ENCODE data around the gene GATAD2B. TPM values are rescaled to one million over a fixed set of nuclear protein-coding genes. Genes with fewer than 3 reads are reported as not detected.

The GATAD2B gene
- total RNA-seq, 4 donors from 2014 or later, result 9.7 to 16.6 (median 12.0) TPM

- intact Hi-C loops (cut with DNase I), result no loop called here
Measured at GRCh38 chr1:153961421-153961820, 38.6 kb upstream of the GATAD2B start.

DNA sequence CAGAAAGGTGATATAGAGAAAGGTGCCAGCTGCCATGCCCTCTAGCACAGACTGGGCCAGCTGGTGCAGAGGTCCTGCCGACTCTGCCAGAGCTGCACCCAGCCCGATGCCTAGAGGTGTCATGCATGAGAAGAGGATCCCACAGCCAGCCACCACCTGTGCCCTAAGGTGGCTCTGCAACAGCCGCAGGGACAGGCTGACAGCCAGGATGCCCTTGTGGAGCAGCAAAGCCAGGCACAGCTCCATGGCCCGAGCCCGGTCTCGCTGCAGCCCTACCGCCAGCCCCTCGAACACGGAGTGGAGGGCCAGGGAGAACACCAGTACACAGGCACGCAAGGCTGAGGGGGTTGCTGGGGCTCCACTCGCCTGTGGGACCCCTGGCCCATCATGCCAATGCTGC, 37.4 kb upstream of the GATAD2B start:
- H3K27ac ChIP-seq, result peak overlapping the region in 3 of 4 donors; percentile 24 to 96 (median 95)
- intact Hi-C loops (cut with DNase I), result no loop called here
- DNase-seq, result no peak
- WGBS, 2 donors, result 40% methylated on average over 1 of the region's 11 CpGs; no CpG with 5 or more reads in 1 of the 2 donors
- peaks cover 8 to 26% (median 9%) of the 10 kb centered on the region in 3 donors for H3K36me3 ChIP-seq
- H3K4me1 ChIP-seq, result peaks cover 35 to 85% (median 50%) of the 10 kb centered on the region in 3 donors
- H3K27me3 ChIP-seq, result no peaks in the 10 kb centered on the region
- no peak overlapping the region for H3K4me3 ChIP-seq
- no peaks in the 10 kb centered on the region for H3K9me3 ChIP-seq
- TF ChIP-seq POLR2A (IDR thresholded peaks at IDR 0.05) (no peak), CTCF (IDR thresholded peaks at IDR 0.05) (no peak)

More at GRCh38 chr1:153961421-153961820, 38.6 kb upstream of the GATAD2B start:
- DNase-seq, result no peak
- peak overlapping the region in 1 of 4 donors; percentile 85 for H3K4me3 ChIP-seq
- H3K27ac ChIP-seq, result peak overlapping the region; percentile 94 to 98 (median 96)
- no peak for TF ChIP-seq CTCF (IDR thresholded peaks at IDR 0.05)
- no peak for TF ChIP-seq POLR2A (IDR thresholded peaks at IDR 0.05)
- H3K36me3 ChIP-seq, result peaks cover 8 to 26% (median 9%) of the 10 kb centered on the region in 3 donors
- H3K27me3 ChIP-seq, result no peaks in the 10 kb centered on the region
- WGBS, 2 donors, result 64 to 68% methylated on average over 4 of the region's 4 CpGs
- no peaks in the 10 kb centered on the region for H3K9me3 ChIP-seq
- peaks cover 33 to 86% (median 47%) of the 10 kb centered on the region in 3 donors for H3K4me1 ChIP-seq

DNA sequence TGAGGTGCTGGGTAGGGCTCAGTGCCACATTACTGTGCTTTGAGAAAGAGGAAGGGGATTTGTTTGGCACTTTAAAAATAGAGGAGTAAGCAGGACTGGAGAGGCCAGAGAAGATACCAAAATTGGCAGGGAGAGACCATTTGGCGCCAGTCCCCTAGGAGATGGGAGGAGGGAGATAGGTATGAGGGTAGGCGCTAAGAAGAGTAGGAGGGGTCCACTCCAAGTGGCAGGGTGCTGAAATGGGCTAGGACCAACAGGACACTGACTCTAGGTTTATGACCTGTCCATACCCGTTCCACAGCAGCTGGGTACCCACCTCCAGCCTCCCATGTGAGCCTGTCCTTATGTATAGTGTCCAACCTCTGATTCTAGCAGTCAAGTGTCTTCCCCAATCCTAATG, 36.7 kb upstream of the GATAD2B start:
- no peaks in the 10 kb centered on the region for H3K27me3 ChIP-seq
- H3K4me1 ChIP-seq, result peaks cover 35 to 79% (median 47%) of the 10 kb centered on the region in 3 donors
- DNase-seq, result no peak
- 66 to 72% methylated on average over 3 of the region's 3 CpGs for WGBS, 2 donors
- TF ChIP-seq CTCF (IDR thresholded peaks at IDR 0.05) (no peak), POLR2A (IDR thresholded peaks at IDR 0.05) (no peak)
- peaks cover 8 to 33% (median 9%) of the 10 kb centered on the region in 3 donors for H3K36me3 ChIP-seq
- intact Hi-C loops (cut with DNase I), result no loop called here
- H3K9me3 ChIP-seq, result no peaks in the 10 kb centered on the region
- H3K27ac ChIP-seq, result peak overlapping the region; percentile 24 to 97 (median 96)
- no peak overlapping the region for H3K4me3 ChIP-seq

GRCh38 chr1:153958961-153959260, 36.1 kb upstream of the GATAD2B start:
- H3K4me1 ChIP-seq, result peaks cover 35 to 79% (median 42%) of the 10 kb centered on the region in 3 donors
- intact Hi-C loops (cut with DNase I), result no loop called here
- H3K27ac ChIP-seq, result peak overlapping the region; percentile 95 to 97 (median 96)
- peaks cover 9 to 38% (median 12%) of the 10 kb centered on the region in 3 donors for H3K36me3 ChIP-seq
- H3K4me3 ChIP-seq, result peak overlapping the region in 3 of 4 donors; percentile 89 to 93 (median 92)
- TF ChIP-seq POLR2A (IDR thresholded peaks at IDR 0.05) (no peak), CTCF (IDR thresholded peaks at IDR 0.05) (no peak)
- WGBS, 2 donors, result 15 to 21% methylated on average over 4 of the region's 4 CpGs
- no peaks in the 10 kb centered on the region for H3K9me3 ChIP-seq
- H3K27me3 ChIP-seq, result no peaks in the 10 kb centered on the region
- no peak for DNase-seq

- intact Hi-C loops (cut with DNase I), result no loop called here
- WGBS, 2 donors, result 1% methylated on average over 24 to 34 of the region's 75 CpGs
- H3K27ac ChIP-seq, result peak within 1 kb of the TSS; percentile 95 to 97 (median 96)
- no peaks in the 10 kb centered on the region for H3K9me3 ChIP-seq
- no peaks in the 10 kb centered on the region for H3K27me3 ChIP-seq
- peak in 3 of 4 donors; percentile 58 to 85 (median 59) for TF ChIP-seq POLR2A (IDR thresholded peaks at IDR 0.05)
- TF ChIP-seq CTCF (IDR thresholded peaks at IDR 0.05), result peak in 1 of 6 experiments; percentile 16
- H3K36me3 ChIP-seq, result peaks cover 11 to 44% (median 18%) of the 10 kb centered on the region in 3 donors
- H3K4me3 ChIP-seq, result peak within 1 kb of the TSS; percentile 89 to 98 (median 92)
- peak; percentile 95 for DNase-seq
- peaks cover 35 to 81% (median 42%) of the 10 kb centered on the region in 3 donors for H3K4me1 ChIP-seq
Measured at GRCh38 chr1:153958111-153958960, 35.6 kb upstream of the GATAD2B start, which contains the start of gene CRTC2. CRTC2 (minus strand) TSS chr1:153958612; CDS start chr1:153958497, 115 bp downstream.

Data from esophagus squamous epithelium (tissue), 5 donors.